Uterus (tissue), 4 donors: ENCODE data around the gene BMP10. TPM values are rescaled to one million over a fixed set of nuclear protein-coding genes. Genes with fewer than 3 reads are reported as not detected.
"Not testable (repeated sequence)": the region's sequence is repeated elsewhere in the genome, so short reads cannot be mapped to it uniquely, and the experiment has no call there.

Source experiments
- DNase-seq, 2 donors: peaks; one replicate each; pipeline ENCODE4 v3.0.0-alpha.2; 2019 to 2020
- H3K27ac ChIP-seq, 2 donors: fragments of 200-600 bp; sonication (generic); 1 replicate in 1 of 2; 2 replicates in 1 of 2; pipeline ENCODE4 v1.5.1; 2016 to 2018
- H3K27me3 ChIP-seq, 2 donors: fragments of 200-600 bp; sonication (generic); one replicate each; pipeline ENCODE4 v1.5.1; 2018 to 2019; ENCODE audit warnings: control low read depth in 1 of 2
- H3K36me3 ChIP-seq, 2 donors: fragments of 200-600 bp; sonication (generic); one replicate each; pipeline ENCODE4 v1.5.1; 2019; ENCODE audit warnings: control low read depth in 1 of 2
- H3K4me1 ChIP-seq, 2 donors: fragments of 200-600 bp; sonication (generic); one replicate each; pipeline ENCODE4 v1.5.1; 2018 to 2019; ENCODE audit warnings: control low read depth in 1 of 2
- H3K4me3 ChIP-seq, 2 donors: fragments of 200-600 bp; sonication (generic); 1 replicate in 1 of 2; 2 replicates in 1 of 2; pipeline ENCODE4 v1.5.1; 2018 to 2019; ENCODE audit warnings: mild to moderate bottlenecking in 1 of 2
- H3K9me3 ChIP-seq, 2 donors: fragments of 200-600 bp; sonication (generic); one replicate each; pipeline ENCODE4 v1.5.1; 2019; ENCODE audit warnings: control low read depth in 1 of 2
- CTCF ChIP-seq, 4 experiments: fragments of 200-600 bp in 2 of 4; fragments of 450-650 bp in 2 of 4; sonication (generic) in 2 of 4; IDR thresholded peaks; one replicate each; pipeline ENCODE4 v1.5.1; 2016 to 2019; ENCODE audit warnings: antibody characterized with exemption in 4 of 4, mild to moderate bottlenecking in 2 of 4, moderate library complexity in 1 of 4
- POLR2A ChIP-seq, 2 donors: fragments of 450-650 bp; IDR thresholded peaks; one replicate each; pipeline ENCODE4 v1.6.1; 2016; ENCODE audit warnings: antibody characterized with exemption in 2 of 2, mild to moderate bottlenecking in 1 of 2, moderate library complexity in 1 of 2
- intact Hi-C: fragments of 100-400 bp; cut with DNase I; formaldehyde crosslinking; loops from one replicate; pipeline ENCODE4 v1.15.1; 2023; ENCODE audit warnings: low total_unique reads
- total RNA-seq, 4 donors: library from RNA; depleted of rRNA in 3 of 4; stranded (reverse); fragments of >200 nt in 3 of 4; gene quantifications; one replicate each; pipeline versions ENCODE4 v1.1.0 to v1.2.4, GENCODE V29; 2014 to 2023
- donor health status: DM: yes; HTN: yes; CAD: no.

The BMP10 gene
- total RNA-seq, 4 donors from 2014 or later: not detected

GRCh38 chr2:68906716-68907115 lies 35.5 kb upstream of the BMP10 start:
- Histone ChIP-seq H3K4me3 (no peak overlapping the region), H3K27ac (no peak overlapping the region), H3K27me3 (no peaks in the 10 kb centered on the region), H3K36me3 (no peaks in the 10 kb centered on the region), H3K4me1 (no peaks in the 10 kb centered on the region), H3K9me3 (no peaks in the 10 kb centered on the region)
- TF ChIP-seq CTCF (IDR thresholded peaks at IDR 0.05): no peak
- TF ChIP-seq POLR2A (IDR thresholded peaks at IDR 0.05): no peak
- DNase-seq: no peak
- intact Hi-C loops: no loop called here

GRCh38 chr2:68905116-68905515 lies 33.9 kb upstream of the BMP10 start:
- Histone ChIP-seq H3K27me3 (no peaks in the 10 kb centered on the region), H3K4me3 (no peak overlapping the region), H3K27ac (no peak overlapping the region), H3K9me3 (no peaks in the 10 kb centered on the region), H3K36me3 (no peaks in the 10 kb centered on the region), H3K4me1 (no peaks in the 10 kb centered on the region)
- no peak for DNase-seq
- intact Hi-C loops: no loop called here
- TF ChIP-seq POLR2A (IDR thresholded peaks at IDR 0.05) (no peak), CTCF (IDR thresholded peaks at IDR 0.05) (no peak)

GRCh38 chr2:68901561-68901960 lies 30.4 kb upstream of the BMP10 start:
- intact Hi-C loops: no loop called here

GRCh38 chr2:68901199-68901514 lies 30.0 kb upstream of the BMP10 start:
- Histone ChIP-seq H3K27me3 (no peaks in the 10 kb centered on the region), H3K4me3 (no peak overlapping the region), H3K4me1 (no peaks in the 10 kb centered on the region), H3K27ac (no peak overlapping the region), H3K9me3 (no peaks in the 10 kb centered on the region), H3K36me3 (no peaks in the 10 kb centered on the region)
- DNase-seq: no peak
- intact Hi-C loops: no loop called here
- TF ChIP-seq POLR2A (IDR thresholded peaks at IDR 0.05): no peak
- TF ChIP-seq CTCF (IDR thresholded peaks at IDR 0.05): no peak

More at GRCh38 chr2:68901561-68901960, 30.4 kb upstream of the BMP10 start:
- no peak for DNase-seq
- no peaks in the 10 kb centered on the region for H3K4me1 ChIP-seq
- no peaks in the 10 kb centered on the region for H3K27me3 ChIP-seq
- TF ChIP-seq POLR2A (IDR thresholded peaks at IDR 0.05) (no peak), CTCF (IDR thresholded peaks at IDR 0.05) (no peak)
- no peaks in the 10 kb centered on the region for H3K9me3 ChIP-seq
- H3K4me3 ChIP-seq: no peak overlapping the region
- no peak overlapping the region for H3K27ac ChIP-seq
- no peaks in the 10 kb centered on the region for H3K36me3 ChIP-seq

- Histone ChIP-seq H3K27me3 (no peaks in the 10 kb centered on the region), H3K9me3 (no peaks in the 10 kb centered on the region), H3K27ac (no peak overlapping the region), H3K4me1 (no peaks in the 10 kb centered on the region), H3K4me3 (no peak overlapping the region), H3K36me3 (no peaks in the 10 kb centered on the region)
- TF ChIP-seq CTCF (IDR thresholded peaks at IDR 0.05) (no peak), POLR2A (IDR thresholded peaks at IDR 0.05) (no peak)
- intact Hi-C loops: no loop called here
- no peak for DNase-seq
Measured at GRCh38 chr2:68900496-68901198, 29.4 kb upstream of the BMP10 start.

GRCh38 chr2:68895981-68896380 lies 24.8 kb upstream of the BMP10 start:
- H3K27me3 ChIP-seq, intact Hi-C loops: not testable (repeated sequence)

More at GRCh38 chr2:68895981-68896380, 24.8 kb upstream of the BMP10 start:
- H3K9me3 ChIP-seq, H3K4me3 ChIP-seq, DNase-seq, H3K4me1 ChIP-seq, H3K36me3 ChIP-seq, H3K27ac ChIP-seq: not testable (repeated sequence)
